Measurements from ENCODE around the gene MYO5B. TPM values are rescaled to one million over a fixed set of nuclear protein-coding genes. Genes with fewer than 3 reads are reported as not detected.

Gene MYO5B
- total RNA-seq, 2 donors from 2014 or later, result 1.2 to 1.4 TPM

GRCh38 chr18:50053111-50053510, 141.8 kb downstream of the MYO5B start:
- no peak for DNase-seq (ENCODE audit: low spot score)
- intact Hi-C loops (cut with DNase I), result no loop called here

DNA sequence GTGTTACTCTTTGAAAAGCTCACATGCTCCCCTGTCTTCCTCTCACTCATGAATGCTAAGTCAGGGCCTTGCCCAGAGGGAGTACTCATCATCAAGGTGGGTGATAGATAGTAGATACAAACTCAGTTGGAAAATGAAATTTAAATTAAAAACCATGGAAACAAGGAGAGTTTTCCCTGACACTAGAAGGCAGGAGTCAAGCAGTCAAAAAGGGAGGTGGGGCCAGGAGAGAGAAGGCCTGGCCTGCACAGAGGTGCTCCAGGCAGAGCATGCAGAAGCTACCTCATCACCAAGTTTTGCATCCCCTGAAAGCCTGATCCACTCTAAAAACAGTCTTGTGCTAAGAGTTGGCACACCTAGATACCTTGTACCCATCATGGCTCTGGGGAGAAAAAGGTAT, 143.7 kb downstream of the MYO5B start:
- DNase-seq (ENCODE audit: low spot score), result no peak
- intact Hi-C loops (cut with DNase I), result no loop called here

DNA sequence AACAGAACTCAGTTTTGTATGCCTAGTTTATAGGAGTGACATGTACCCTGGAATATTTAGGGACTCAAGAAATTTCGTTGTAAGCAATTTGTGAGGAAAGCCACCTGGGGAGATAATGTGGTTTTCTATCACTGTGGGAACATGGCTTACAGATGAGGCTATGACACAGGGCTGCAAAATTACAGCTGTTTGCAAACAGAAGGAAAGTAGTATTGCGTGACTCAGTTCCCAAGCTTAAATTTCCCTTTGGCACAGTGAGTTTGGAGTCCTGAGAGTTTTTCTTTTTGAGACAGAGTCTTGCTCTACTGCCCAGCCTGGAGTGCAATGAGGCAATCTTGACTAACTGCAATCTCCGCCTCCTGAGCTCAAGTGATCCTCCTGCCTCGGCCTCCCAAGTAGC, 149.8 kb downstream of the MYO5B start:
- intact Hi-C loops (cut with DNase I), result no loop called here
- DNase-seq (ENCODE audit: low spot score), result no peak

DNA sequence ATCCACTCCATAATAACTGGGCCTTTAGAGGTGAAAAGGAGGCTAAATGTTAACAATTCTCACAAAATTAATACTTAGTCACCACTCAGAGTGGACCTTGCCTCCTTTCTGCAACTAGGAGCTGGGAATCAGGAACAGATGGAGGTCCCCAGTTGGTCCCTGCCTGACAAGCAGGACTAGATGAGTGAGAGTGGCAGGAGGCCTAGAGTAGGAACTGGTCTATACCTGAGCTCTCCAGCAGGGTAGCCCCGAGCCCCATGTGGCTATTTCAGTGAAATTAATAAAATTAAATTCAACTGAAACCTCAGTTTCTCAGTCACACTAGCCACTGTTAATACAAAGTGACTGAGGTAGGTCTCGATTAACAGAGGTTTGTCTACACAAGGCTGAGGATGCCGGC, 150.5 kb downstream of the MYO5B start:
- no peak for DNase-seq (ENCODE audit: low spot score)
- intact Hi-C loops (cut with DNase I), result no loop called here

- intact Hi-C loops (cut with DNase I), result no loop called here
- no peak for DNase-seq (ENCODE audit: low spot score)
Observed at GRCh38 chr18:50042611-50043010, 152.3 kb downstream of the MYO5B start.

- DNase-seq (ENCODE audit: low spot score), result no peak
- intact Hi-C loops (cut with DNase I), result no loop called here
Observed at GRCh38 chr18:50039746-50040145, 155.2 kb downstream of the MYO5B start.

DNA sequence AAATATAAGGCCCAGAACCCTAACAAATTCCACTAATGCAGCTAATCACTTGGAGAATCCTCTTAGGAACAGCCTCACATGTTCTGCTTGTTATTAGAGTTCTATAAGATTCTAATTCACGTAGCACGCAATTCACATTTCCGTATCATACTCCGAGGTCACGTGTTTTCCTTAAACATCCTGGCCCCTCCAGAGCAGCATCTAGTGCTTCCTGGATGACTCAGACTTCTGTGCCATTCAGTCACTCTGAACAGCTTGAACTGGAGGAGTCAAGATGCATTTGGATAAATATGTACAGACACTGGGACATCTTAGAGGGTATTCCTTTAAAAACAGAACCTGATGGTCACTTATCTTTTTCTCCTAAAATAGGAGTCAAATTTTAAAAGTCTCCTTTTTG, 156.5 kb downstream of the MYO5B start:
- DNase-seq (ENCODE audit: low spot score), result no peak
- intact Hi-C loops (cut with DNase I), result no loop called here

DNA sequence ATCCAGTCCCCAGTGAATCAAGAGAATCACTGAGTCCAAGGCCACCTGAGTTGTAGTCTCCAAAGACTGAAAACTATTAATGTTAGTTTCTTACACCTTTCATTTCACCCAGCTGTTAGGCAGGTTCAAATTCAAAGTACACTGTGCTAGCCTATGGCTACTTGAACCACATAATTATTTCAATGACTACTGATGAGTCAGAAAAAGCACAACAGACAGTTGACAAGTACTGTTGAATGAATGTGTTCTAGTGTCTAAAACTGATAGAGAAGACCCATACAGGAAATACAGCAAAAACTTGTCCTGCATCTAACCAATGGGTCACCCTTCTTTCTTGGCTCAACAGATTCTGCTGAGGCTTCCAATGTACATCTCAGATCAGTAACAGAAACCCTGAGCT, 160.9 kb downstream of the MYO5B start:
- no peak for DNase-seq (ENCODE audit: low spot score)
- intact Hi-C loops (cut with DNase I), result no loop called here

DNA sequence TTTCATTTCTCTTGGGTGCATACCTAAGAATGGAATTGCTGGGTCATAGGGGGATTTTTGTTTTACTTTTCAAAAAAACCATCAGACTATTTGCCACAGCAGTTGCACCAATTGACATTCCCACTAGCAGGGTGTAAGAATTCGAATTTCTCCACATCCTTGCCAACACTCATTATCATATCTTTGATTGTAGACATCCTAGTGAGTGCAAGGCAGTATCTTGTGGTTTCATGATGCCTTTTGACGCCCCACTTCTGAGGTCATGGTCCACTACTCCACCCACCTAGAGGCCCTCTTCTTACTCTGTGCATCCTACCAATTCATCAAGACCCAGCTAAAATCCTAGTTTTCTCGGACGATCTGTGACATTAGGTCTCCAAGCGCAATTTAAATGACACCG, 161.9 kb downstream of the MYO5B start:
- intact Hi-C loops (cut with DNase I), result no loop called here
- DNase-seq (ENCODE audit: low spot score), result no peak

DNA sequence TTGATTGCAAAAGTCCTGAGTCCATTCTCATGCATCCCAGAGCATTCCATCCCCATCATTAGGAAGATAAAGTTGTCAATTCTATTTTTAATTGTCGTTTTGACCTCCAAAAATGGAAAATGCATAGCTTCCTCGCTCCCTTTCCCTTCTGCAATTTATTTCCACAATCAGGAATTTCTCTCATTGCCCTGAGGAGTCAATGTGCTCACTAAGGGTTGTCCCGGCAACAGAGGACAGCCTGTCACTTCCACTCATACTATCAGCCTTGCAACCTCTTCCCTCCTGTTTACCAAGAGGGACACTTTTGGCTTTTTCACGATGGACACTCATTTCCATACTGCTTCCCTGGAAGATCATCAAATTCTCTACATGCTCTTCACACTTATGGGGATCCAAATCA, 164.8 kb downstream of the MYO5B start:
- intact Hi-C loops (cut with DNase I), result no loop called here
- no peak for DNase-seq (ENCODE audit: low spot score)

DNA sequence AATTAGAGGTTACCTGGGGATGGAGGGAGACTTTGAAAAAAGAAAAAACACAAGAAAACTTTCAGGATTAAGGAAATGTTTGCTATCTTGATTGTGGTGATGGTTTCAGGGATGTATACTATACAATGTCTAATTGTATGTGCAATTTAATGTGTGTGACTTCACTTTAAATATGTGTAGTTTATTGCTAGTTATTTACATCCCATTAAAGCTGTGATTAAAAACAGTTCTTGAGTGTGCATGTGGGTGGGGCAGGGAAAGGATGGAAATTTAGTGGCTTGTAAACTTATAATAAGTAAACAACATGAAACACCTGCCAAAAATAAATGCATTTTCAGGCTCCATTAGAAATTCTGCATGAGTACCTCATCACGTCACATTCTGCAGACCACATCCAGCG, 167.0 kb downstream of the MYO5B start:
- DNase-seq (ENCODE audit: low spot score), result no peak
- intact Hi-C loops (cut with DNase I), result no loop called here

- intact Hi-C loops (cut with DNase I), result no loop called here
- no peak for DNase-seq (ENCODE audit: low spot score)
Observed at GRCh38 chr18:50024466-50024865, 170.5 kb downstream of the MYO5B start.

DNA sequence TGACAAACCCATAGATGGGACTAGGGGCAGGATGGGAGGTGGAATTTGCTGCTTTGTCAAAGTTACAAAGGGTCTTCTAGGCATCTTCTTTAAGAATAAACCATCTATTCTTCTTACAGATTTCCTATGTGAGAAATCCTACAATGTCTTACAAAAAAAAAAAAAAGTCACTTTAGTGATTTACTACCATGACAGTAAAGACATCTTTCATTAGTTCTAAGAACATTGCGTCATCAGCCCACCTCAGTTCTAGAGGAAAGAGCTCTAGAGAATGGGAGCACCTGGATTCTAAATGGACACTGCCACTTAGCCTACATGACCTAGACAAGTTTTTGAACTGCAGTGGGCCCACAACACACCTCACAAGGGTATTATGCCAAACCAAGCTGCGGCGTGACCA, 172.0 kb downstream of the MYO5B start:
- no peak for DNase-seq (ENCODE audit: low spot score)
- intact Hi-C loops (cut with DNase I), result no loop called here

GRCh38 chr18:50014606-50015005, 180.3 kb downstream of the MYO5B start:
- no peak for DNase-seq (ENCODE audit: low spot score)
- intact Hi-C loops (cut with DNase I), result no loop called here

- intact Hi-C loops (cut with DNase I), result no loop called here
- DNase-seq (ENCODE audit: low spot score), result no peak
Observed at GRCh38 chr18:50013363-50014138, 181.4 kb downstream of the MYO5B start.

GRCh38 chr18:50011813-50012435, 183.0 kb downstream of the MYO5B start:
- DNase-seq (ENCODE audit: low spot score), result no peak
- intact Hi-C loops (cut with DNase I), result no loop called here

GRCh38 chr18:50009773-50010335, 185.1 kb downstream of the MYO5B start:
- intact Hi-C loops (cut with DNase I), result no loop called here
- no peak for DNase-seq (ENCODE audit: low spot score)

DNA sequence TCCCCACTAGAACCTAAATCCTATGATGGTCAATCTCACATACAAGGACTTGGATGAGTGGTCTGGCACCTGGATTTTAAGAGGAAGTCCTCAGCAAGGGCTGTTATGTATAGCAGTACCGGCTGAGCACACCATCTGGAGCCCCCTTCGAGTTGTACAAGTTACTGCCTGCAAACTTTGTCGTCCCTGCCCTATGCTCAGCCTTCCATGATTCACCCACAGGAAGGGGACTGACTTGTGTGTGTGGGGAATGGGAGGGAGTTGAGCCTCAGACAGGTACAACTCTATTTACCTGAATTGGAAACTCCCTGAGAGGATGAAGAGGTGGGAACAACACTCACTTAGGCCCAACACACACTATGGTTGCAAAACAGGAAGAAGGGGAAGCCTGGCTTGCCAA, 186.6 kb downstream of the MYO5B start:
- no peak for DNase-seq (ENCODE audit: low spot score)
- intact Hi-C loops (cut with DNase I), result no loop called here

GRCh38 chr18:50006470-50007046, 188.4 kb downstream of the MYO5B start:
- no peak for DNase-seq (ENCODE audit: low spot score)
- intact Hi-C loops (cut with DNase I), result no loop called here

DNA sequence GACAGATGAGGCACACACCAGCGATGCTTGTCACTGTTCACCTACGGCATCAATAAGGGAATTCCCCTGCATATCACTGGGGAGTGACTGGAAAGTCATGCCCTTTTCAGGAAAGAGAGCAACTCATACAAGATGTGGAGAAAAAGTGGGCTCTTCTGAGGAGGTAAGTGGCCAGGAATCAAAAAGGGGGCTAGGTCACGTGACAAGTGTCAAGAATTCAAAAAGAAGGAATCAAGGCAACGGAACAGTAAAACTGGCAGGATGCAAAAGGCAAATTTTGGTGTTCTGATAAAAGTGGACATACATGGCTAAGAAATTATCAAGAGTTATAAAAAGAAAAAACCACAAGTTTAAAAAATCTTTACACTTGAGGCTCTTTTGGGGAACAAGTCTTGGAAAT, 190.9 kb downstream of the MYO5B start:
- DNase-seq (ENCODE audit: low spot score), result no peak
- intact Hi-C loops (cut with DNase I), result no loop called here

GRCh38 chr18:50002781-50003180, 192.2 kb downstream of the MYO5B start:
- intact Hi-C loops (cut with DNase I), result no loop called here
- no peak for DNase-seq (ENCODE audit: low spot score)

Measured in posterior vena cava (tissue), 2 donors.